Nephron (organoid): ENCODE data around the gene ARID3B.

Experiments
- H3K27ac Mint-ChIP-seq, 3 experiments: 2 replicates each; pipeline ENCODE4 v1.8.0; 2020; ENCODE audit warnings: mixed read lengths in 3 of 3, mild to moderate bottlenecking in 2 of 3, moderate library complexity in 1 of 3
- H3K27me3 Mint-ChIP-seq: 2 replicates; pipeline ENCODE4 v1.8.0; 2021; ENCODE audit warnings: low read depth, mild to moderate bottlenecking, moderate library complexity, mixed read lengths
- H3K36me3 Mint-ChIP-seq: 2 replicates; pipeline ENCODE4 v1.8.0; 2020; ENCODE audit warnings: low read depth, mixed read lengths
- H3K4me1 Mint-ChIP-seq: 2 replicates; pipeline ENCODE4 v1.8.0; 2020; ENCODE audit warnings: mixed read lengths
- H3K4me3 Mint-ChIP-seq, 3 experiments: 2 replicates each; pipeline ENCODE4 v1.8.0; 2020; ENCODE audit warnings: mild to moderate bottlenecking in 3 of 3, mixed read lengths in 3 of 3, moderate library complexity in 2 of 3
- H3K9me3 Mint-ChIP-seq: 2 replicates; pipeline ENCODE4 v1.8.0; 2020; ENCODE audit warnings: mixed read lengths
- TF ChIP-seq, protein P1 (sequence below), 3 experiments: fragments of 200-600 bp; sonication (generic); IDR thresholded peaks; one replicate each; pipeline ENCODE4 v1.5.0; 2021; ENCODE audit warnings: antibody characterized with exemption in 3 of 3; ENCODE audit not compliant: unreplicated experiment in 3 of 3

The ARID3B gene

GRCh38 chr15:74605795-74606150 lies 64.8 kb downstream of the ARID3B start:
- TF ChIP-seq, protein P1, sequence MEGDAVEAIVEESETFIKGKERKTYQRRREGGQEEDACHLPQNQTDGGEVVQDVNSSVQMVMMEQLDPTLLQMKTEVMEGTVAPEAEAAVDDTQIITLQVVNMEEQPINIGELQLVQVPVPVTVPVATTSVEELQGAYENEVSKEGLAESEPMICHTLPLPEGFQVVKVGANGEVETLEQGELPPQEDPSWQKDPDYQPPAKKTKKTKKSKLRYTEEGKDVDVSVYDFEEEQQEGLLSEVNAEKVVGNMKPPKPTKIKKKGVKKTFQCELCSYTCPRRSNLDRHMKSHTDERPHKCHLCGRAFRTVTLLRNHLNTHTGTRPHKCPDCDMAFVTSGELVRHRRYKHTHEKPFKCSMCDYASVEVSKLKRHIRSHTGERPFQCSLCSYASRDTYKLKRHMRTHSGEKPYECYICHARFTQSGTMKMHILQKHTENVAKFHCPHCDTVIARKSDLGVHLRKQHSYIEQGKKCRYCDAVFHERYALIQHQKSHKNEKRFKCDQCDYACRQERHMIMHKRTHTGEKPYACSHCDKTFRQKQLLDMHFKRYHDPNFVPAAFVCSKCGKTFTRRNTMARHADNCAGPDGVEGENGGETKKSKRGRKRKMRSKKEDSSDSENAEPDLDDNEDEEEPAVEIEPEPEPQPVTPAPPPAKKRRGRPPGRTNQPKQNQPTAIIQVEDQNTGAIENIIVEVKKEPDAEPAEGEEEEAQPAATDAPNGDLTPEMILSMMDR (IDR thresholded peaks at IDR 0.05; ENCODE audit: unreplicated experiment in 3 of 3): no peak
- H3K27ac Mint-ChIP-seq: no peak overlapping the region
- H3K27me3 Mint-ChIP-seq: peaks cover 9% of the 10 kb centered on the region
- H3K9me3 Mint-ChIP-seq: no peaks in the 10 kb centered on the region
- H3K4me3 Mint-ChIP-seq: no peak overlapping the region
- no peaks in the 10 kb centered on the region for H3K36me3 Mint-ChIP-seq
- peaks cover 6% of the 10 kb centered on the region for H3K4me1 Mint-ChIP-seq

- Mint-ChIP-seq H3K4me3 (no peak overlapping the region), H3K27me3 (peaks cover 12% of the 10 kb centered on the region), H3K27ac (no peak overlapping the region), H3K36me3 (no peaks in the 10 kb centered on the region), H3K9me3 (no peaks in the 10 kb centered on the region), H3K4me1 (peaks cover 10% of the 10 kb centered on the region)
- TF ChIP-seq, protein P1 (IDR thresholded peaks at IDR 0.05; ENCODE audit: unreplicated experiment in 3 of 3): no peak
Observed at GRCh38 chr15:74608786-74609185, 67.8 kb downstream of the ARID3B start.

GRCh38 chr15:74609938-74610301 lies 68.9 kb downstream of the ARID3B start:
- TF ChIP-seq, protein P1 (IDR thresholded peaks at IDR 0.05; ENCODE audit: unreplicated experiment in 3 of 3): no peak
- Mint-ChIP-seq H3K36me3 (no peaks in the 10 kb centered on the region), H3K27me3 (peaks cover 12% of the 10 kb centered on the region), H3K9me3 (no peaks in the 10 kb centered on the region), H3K27ac (no peak overlapping the region), H3K4me3 (no peak overlapping the region), H3K4me1 (peaks cover 10% of the 10 kb centered on the region)

GRCh38 chr15:74610302-74610951 lies 69.4 kb downstream of the ARID3B start:
- peaks cover 12% of the 10 kb centered on the region for H3K27me3 Mint-ChIP-seq
- H3K4me3 Mint-ChIP-seq: no peak overlapping the region
- H3K27ac Mint-ChIP-seq: no peak overlapping the region
- TF ChIP-seq, protein P1 (IDR thresholded peaks at IDR 0.05; ENCODE audit: unreplicated experiment in 3 of 3): no peak
- H3K9me3 Mint-ChIP-seq: no peaks in the 10 kb centered on the region
- H3K36me3 Mint-ChIP-seq: no peaks in the 10 kb centered on the region
- peaks cover 10% of the 10 kb centered on the region for H3K4me1 Mint-ChIP-seq

- H3K4me1 Mint-ChIP-seq: peaks cover 10% of the 10 kb centered on the region
- no peaks in the 10 kb centered on the region for H3K36me3 Mint-ChIP-seq
Observed at GRCh38 chr15:74611341-74611740, 70.3 kb downstream of the ARID3B start.

DNA sequence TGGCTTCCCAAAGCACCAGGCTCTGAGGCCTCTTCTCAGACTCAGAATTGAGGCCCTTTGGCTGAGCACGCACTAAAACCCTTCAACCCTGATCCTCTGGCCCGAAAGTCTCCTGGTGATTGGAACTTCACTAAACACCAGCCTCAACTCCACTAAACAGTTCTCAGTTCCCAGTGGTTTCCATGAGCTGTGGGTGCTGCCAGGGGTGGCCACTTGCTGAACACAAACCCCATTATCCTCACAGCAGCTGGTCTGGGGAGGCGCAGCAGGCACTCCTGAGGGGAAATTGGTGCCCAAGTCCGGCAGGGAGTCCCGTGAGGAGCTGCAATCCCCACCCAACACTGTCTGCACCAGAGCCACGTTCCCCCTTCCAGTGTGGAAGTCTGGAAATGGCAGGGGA lies 70.8 kb downstream of the ARID3B start:
- H3K4me1 Mint-ChIP-seq: peaks cover 15% of the 10 kb centered on the region
- peaks cover 8% of the 10 kb centered on the region for H3K27me3 Mint-ChIP-seq
- H3K9me3 Mint-ChIP-seq: no peaks in the 10 kb centered on the region
- TF ChIP-seq, protein P1 (IDR thresholded peaks at IDR 0.05; ENCODE audit: unreplicated experiment in 3 of 3): no peak
- H3K4me3 Mint-ChIP-seq: no peak overlapping the region
- H3K27ac Mint-ChIP-seq: no peak overlapping the region
- H3K36me3 Mint-ChIP-seq: no peaks in the 10 kb centered on the region

More at GRCh38 chr15:74611341-74611740, 70.3 kb downstream of the ARID3B start:
- Mint-ChIP-seq H3K9me3 (no peaks in the 10 kb centered on the region), H3K27ac (no peak overlapping the region), H3K27me3 (peaks cover 12% of the 10 kb centered on the region), H3K4me3 (no peak overlapping the region)
- TF ChIP-seq, protein P1 (IDR thresholded peaks at IDR 0.05; ENCODE audit: unreplicated experiment in 3 of 3): no peak
